Peyer's patch (tissue), 4 donors: Measurements from ENCODE around the gene POLR3A.

Experiments used
- POLR2A ChIP-seq, 2 donors: fragments of 450-650 bp; IDR thresholded peaks; one replicate each; pipeline ENCODE4 v1.5.1; 2017; ENCODE audit warnings: antibody characterized with exemption in 2 of 2, mild to moderate bottlenecking in 2 of 2, moderate library complexity in 2 of 2
- TF ChIP-seq, protein P1 (sequence below), 6 experiments: fragments of 450-650 bp in 4 of 6; fragments of 200-600 bp in 2 of 6; sonication (generic) in 1 of 6; IDR thresholded peaks; one replicate each; pipeline ENCODE4 v1.5.1; 2017 to 2019; ENCODE audit warnings: antibody characterized with exemption in 6 of 6, mild to moderate bottlenecking in 3 of 6, moderate library complexity in 1 of 6

DNA sequence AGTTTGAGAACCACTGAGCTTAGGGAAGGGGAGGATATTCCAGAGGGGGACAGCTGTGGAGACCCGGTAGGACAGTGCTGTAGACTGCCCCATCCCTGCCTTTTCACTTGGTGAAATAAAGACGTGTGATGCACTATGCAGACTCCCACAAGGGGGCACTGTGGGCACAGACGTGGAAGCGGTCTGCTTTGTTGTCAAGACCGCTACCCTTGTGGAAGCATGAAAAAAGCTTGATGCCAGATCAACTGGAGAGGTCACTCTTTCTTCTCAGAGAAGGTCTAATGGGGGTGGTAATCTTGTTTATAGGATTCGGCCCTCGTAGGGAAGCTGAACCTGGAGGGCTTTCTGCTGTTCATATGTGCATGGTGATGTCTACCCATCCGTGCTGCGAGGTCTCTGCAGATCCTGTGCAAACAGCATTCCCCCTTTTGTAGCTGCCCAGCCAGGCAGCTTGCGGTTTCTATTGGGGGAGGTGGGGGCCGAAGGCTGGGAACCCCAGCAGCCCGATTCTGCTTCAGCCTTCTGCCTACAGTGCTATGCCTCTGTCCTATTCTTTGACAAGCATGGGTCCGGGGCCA is 18.1 kb upstream of the POLR3A start:
- TF ChIP-seq, protein P1, sequence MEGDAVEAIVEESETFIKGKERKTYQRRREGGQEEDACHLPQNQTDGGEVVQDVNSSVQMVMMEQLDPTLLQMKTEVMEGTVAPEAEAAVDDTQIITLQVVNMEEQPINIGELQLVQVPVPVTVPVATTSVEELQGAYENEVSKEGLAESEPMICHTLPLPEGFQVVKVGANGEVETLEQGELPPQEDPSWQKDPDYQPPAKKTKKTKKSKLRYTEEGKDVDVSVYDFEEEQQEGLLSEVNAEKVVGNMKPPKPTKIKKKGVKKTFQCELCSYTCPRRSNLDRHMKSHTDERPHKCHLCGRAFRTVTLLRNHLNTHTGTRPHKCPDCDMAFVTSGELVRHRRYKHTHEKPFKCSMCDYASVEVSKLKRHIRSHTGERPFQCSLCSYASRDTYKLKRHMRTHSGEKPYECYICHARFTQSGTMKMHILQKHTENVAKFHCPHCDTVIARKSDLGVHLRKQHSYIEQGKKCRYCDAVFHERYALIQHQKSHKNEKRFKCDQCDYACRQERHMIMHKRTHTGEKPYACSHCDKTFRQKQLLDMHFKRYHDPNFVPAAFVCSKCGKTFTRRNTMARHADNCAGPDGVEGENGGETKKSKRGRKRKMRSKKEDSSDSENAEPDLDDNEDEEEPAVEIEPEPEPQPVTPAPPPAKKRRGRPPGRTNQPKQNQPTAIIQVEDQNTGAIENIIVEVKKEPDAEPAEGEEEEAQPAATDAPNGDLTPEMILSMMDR (IDR thresholded peaks at IDR 0.05): peak; percentile 64 to 90 (median 82)
- no peak for TF ChIP-seq POLR2A (IDR thresholded peaks at IDR 0.05)
